ENCODE data around the gene PLA2G2F. TPM values are rescaled to one million over a fixed set of nuclear protein-coding genes. Genes with fewer than 3 reads are reported as not detected.

PLA2G2F gene
- total and polyA plus RNA-seq, 10 of the 15 experiments (the other 5 are each of a cell fraction or from before 2014, with no cell fraction given) = 0.03 TPM; not detected in 9

GRCh38 chr1:20147846-20148570 is 8.9 kb downstream of the PLA2G2F start:
- H3K4me3 ChIP-seq = no peak overlapping the region
- no peak overlapping the region for H2AFZ ChIP-seq (ENCODE audit: control insufficient read depth, low read depth, low read length)
- H3K27ac ChIP-seq (ENCODE audit: control insufficient read depth, insufficient read depth) = no peak overlapping the region
- intact Hi-C loops (cut with micrococcal nuclease; ENCODE audit: unreplicated experiment) (no loop called here), in situ Hi-C loops (cut with MboI) (no loop called here)
- H3K4me2 ChIP-seq (ENCODE audit: control insufficient read depth, insufficient read depth) = no peak overlapping the region
- ATAC-seq (no peak), FAIRE-seq (no peak), DNase-seq (ENCODE audit: low read depth, low spot score) (no peak)
- TF ChIP-seq ATF2 (IDR thresholded peaks at IDR 0.05; ENCODE audit: low read length) = no peak
- no peak for TF ChIP-seq PAX5 (IDR thresholded peaks at IDR 0.05; ENCODE audit: borderline replicate concordance, low read depth, low read length)
- TF ChIP-seq HCFC1 (IDR thresholded peaks at IDR 0.05; ENCODE audit: low read length) = no peak
- no peak for TF ChIP-seq PBX3 (IDR thresholded peaks at IDR 0.05; ENCODE audit: insufficient replicate concordance, low read depth, low read length)
- TF ChIP-seq SREBF1 (IDR thresholded peaks at IDR 0.05; ENCODE audit: low read length) = no peak
- no peak for TF ChIP-seq NFYB (IDR thresholded peaks at IDR 0.05; ENCODE audit: insufficient read depth, low read depth, low read length)
- ChIA-PET POLR2A (no interaction called here), SMC1A (ENCODE audit: uncharacterized antibody, unreplicated experiment) (interaction anchor here (0.6 to 6.0 kb wide), 5 partner anchors 22 to 226 kb away, joined by 3 to 31 read pairs (median 4); no protein-coding TSS in a partner anchor), CTCF (interaction anchor here (1.1 to 10.8 kb wide), 3 partner anchors 48 to 230 kb away, joined by 4 to 181 read pairs (median 5); no protein-coding TSS in a partner anchor), RAD21 (ENCODE audit: unreplicated experiment) (interaction anchor here (2.0 kb wide), 1 partner anchor 46 kb away, joined by 9 read pairs; no protein-coding TSS in a partner anchor)
- H3K9me3 ChIP-seq (replicated peaks; ENCODE audit: control insufficient read depth, insufficient read depth, low read length) = no peaks in the 10 kb centered on the region
- WGBS (ENCODE audit: insufficient coverage, insufficient replicate concordance, low lambda C conversion rate, missing lambda C conversion rate) = 66% methylated on average over 13 of the region's 13 CpGs
- H4K20me1 ChIP-seq (ENCODE audit: control insufficient read depth, insufficient read depth) = no peaks in the 10 kb centered on the region
- H3K36me3 ChIP-seq (ENCODE audit: control insufficient read depth in 2 of 2, insufficient read depth in 2 of 2, low read length in 1 of 2) = no peaks in the 10 kb centered on the region
- no peak overlapping the region for H3K9ac ChIP-seq (ENCODE audit: control insufficient read depth, insufficient read depth, low read length)
- BruUV-seq (replicated peaks) = no TSS peak
- no peaks in the 10 kb centered on the region; the same call in 1 of the 2 replicates for H3K4me1 ChIP-seq (ENCODE audit: control insufficient read depth, insufficient read depth, low read length)
- no peaks in the 10 kb centered on the region for H3K79me2 ChIP-seq (ENCODE audit: control insufficient read depth, insufficient read depth, low read length)
- no peaks in the 10 kb centered on the region for H3K27me3 ChIP-seq (replicated peaks in 1 of 2; ENCODE audit: control insufficient read depth in 2 of 2, insufficient read depth in 2 of 2, low read length in 1 of 2)

Data from GM12878 (cell line).